ENCODE results near the gene RAB23. TPM values are rescaled to one million over a fixed set of nuclear protein-coding genes. Genes with fewer than 3 reads are reported as not detected.
A peak's percentile ranks its signal among the peaks of the same experiment; 100 is the strongest.

RAB23 gene
- total and polyA plus RNA-seq, 9 of the 15 experiments (the other 6 are each of a cell fraction or from before 2014, with no cell fraction given) = 3.4 to 18.0 (median 9.4) TPM

- TF ChIP-seq ZNF512 (tag; IDR thresholded peaks at IDR 0.05) (no peak), KLF16 (IDR thresholded peaks at IDR 0.05) (no peak), RBM14 (IDR thresholded peaks at IDR 0.05; ENCODE audit: borderline replicate concordance, insufficient read depth, low read depth, low read length) (no peak), HSF4 (CRISPR knock-in tag; IDR thresholded peaks at IDR 0.05; ENCODE audit: borderline replicate concordance) (no peak)
Measured at GRCh38 chr6:57177545-57178265, 44.4 kb downstream of the RAB23 start (continued).

GRCh38 chr6:57174511-57174907, 47.6 kb downstream of the RAB23 start:
- ChIA-PET CTCF (ENCODE audit: low intra/inter-chr PET ratio) (no interaction called here), POLR2A (interaction anchor here (0.6 to 1.0 kb wide), 4 partner anchors 8 to 143 kb away, joined by 3 to 4 read pairs (median 3); partner anchors contain the start of genes PRIM2 and ZNF451)
- Histone ChIP-seq H4K20me1 (replicated peaks; ENCODE audit: control insufficient read depth, insufficient read depth, low read length) (peaks cover 5% of the 10 kb centered on the region; the same call in 1 of the 2 replicates), H3K9ac (ENCODE audit: insufficient read depth in 1 of 2, low read depth in 2 of 2, low read length in 2 of 2) (peak overlapping the region; percentile 15 to 96; a peak in 3 of 4 replicates), H2AFZ (ENCODE audit: low read depth, low read length) (peak overlapping the region; percentile 67), H3K4me2 (ENCODE audit: insufficient read depth, low read length) (peak overlapping the region; percentile 95), H3K4me1 (replicated peaks in 1 of 2; ENCODE audit: control insufficient read depth in 2 of 2, insufficient read depth in 2 of 2, low read length in 2 of 2) (peaks cover 7 to 19% of the 10 kb centered on the region in 2 experiments; a peak in 3 of 5 replicates), H3K4me3 (peak overlapping the region; percentile 91), H3K9me1 (ENCODE audit: control insufficient read depth, insufficient read depth, low read length) (no peaks in the 10 kb centered on the region), H3K79me2 (ENCODE audit: control insufficient read depth, insufficient read depth, low read length) (peaks cover 79% of the 10 kb centered on the region), H3K36me3 (ENCODE audit: control insufficient read depth, insufficient read depth, low read length) (peaks cover 65% of the 10 kb centered on the region; the same call in 2 of the 3 replicates), H3K27me3 (ENCODE audit: control insufficient read depth in 2 of 2, insufficient read depth in 2 of 2, low read length in 2 of 2) (no peaks in the 10 kb centered on the region), H3K27ac (ENCODE audit: extremely low read depth, low read depth, low read length) (peak overlapping the region; percentile 98), H3K9me3 (replicated peaks; ENCODE audit: control insufficient read depth, insufficient read depth, low read depth, low read length) (no peaks in the 10 kb centered on the region)
- intact Hi-C loops (cut with micrococcal nuclease) (loop anchor here (5.0 kb wide), 4 partner anchors 82 to 272 kb away; partner anchors contain the start of genes KIAA1586 and ZNF451), in situ Hi-C loops (cut with MboI) (no loop called here)
- DNase-seq (ENCODE audit: extremely low read depth in 1 of 4, low spot score in 3 of 4) = no peak
- 0% methylated on average over 3 of the region's 3 CpGs for WGBS (ENCODE audit: insufficient coverage, low coverage, missing lambda C conversion rate)
- no peak for FAIRE-seq
- no TSS peak for BruUV-seq (replicated peaks)
- no peak for ATAC-seq
- peak; percentile 83 for TF ChIP-seq ZBTB40 (IDR thresholded peaks at IDR 0.05)
- no peak for TF ChIP-seq ZBTB40 (CRISPR knock-in tag; IDR thresholded peaks at IDR 0.05)

Measured in K562 (cell line).